GM21723 (cell line): Measurements from ENCODE around the gene UBALD1.
"Not testable (repeated sequence)": the region's sequence is repeated elsewhere in the genome, so short reads cannot be mapped to it uniquely, and the experiment has no call there.

Source experiments
- ATAC-seq: cut with Tn5 transposase; IDR thresholded peaks from one replicate; pipeline ENCODE4 v1.9.1; 2021; ENCODE audit warnings: mild to moderate bottlenecking, moderate library complexity; ENCODE audit not compliant: unreplicated experiment

UBALD1 gene

GRCh38 chr16:4599037-4599436 lies 15.7 kb downstream of the UBALD1 start:
- ATAC-seq = no peak

- ATAC-seq = no peak
Observed at GRCh38 chr16:4597174-4597573, 17.5 kb downstream of the UBALD1 start.

GRCh38 chr16:4594433-4595410 lies 20.0 kb downstream of the UBALD1 start:
- ATAC-seq = no peak

GRCh38 chr16:4593086-4593485 lies 21.6 kb downstream of the UBALD1 start:
- ATAC-seq = no peak

GRCh38 chr16:4591706-4592470 lies 22.8 kb downstream of the UBALD1 start:
- no peak for ATAC-seq

- ATAC-seq = no peak
Observed at GRCh38 chr16:4591191-4591590, 23.5 kb downstream of the UBALD1 start.

GRCh38 chr16:4588961-4589360 lies 25.7 kb downstream of the UBALD1 start:
- ATAC-seq = no peak

- ATAC-seq = no peak
Observed at GRCh38 chr16:4588386-4588785, 26.3 kb downstream of the UBALD1 start.

GRCh38 chr16:4586291-4586690 lies 28.4 kb downstream of the UBALD1 start:
- ATAC-seq = no peak

GRCh38 chr16:4583906-4584305 lies 30.8 kb downstream of the UBALD1 start:
- ATAC-seq = no peak

GRCh38 chr16:4580250-4580649 lies 34.4 kb downstream of the UBALD1 start:
- ATAC-seq = no peak

GRCh38 chr16:4578961-4579530 lies 35.6 kb downstream of the UBALD1 start:
- no peak for ATAC-seq

GRCh38 chr16:4576008-4576407 lies 38.7 kb downstream of the UBALD1 start:
- no peak for ATAC-seq

GRCh38 chr16:4574919-4575705 lies 39.6 kb downstream of the UBALD1 start:
- no peak for ATAC-seq

- ATAC-seq = not testable (repeated sequence)
Observed at GRCh38 chr16:4573926-4574325, 40.8 kb downstream of the UBALD1 start.

- no peak for ATAC-seq
Observed at GRCh38 chr16:4572715-4573114, 42.0 kb downstream of the UBALD1 start.

GRCh38 chr16:4570688-4571321 lies 43.9 kb downstream of the UBALD1 start:
- ATAC-seq = no peak

- ATAC-seq = no peak
Observed at GRCh38 chr16:4570086-4570485, 44.6 kb downstream of the UBALD1 start.

GRCh38 chr16:4566144-4566543 lies 48.5 kb downstream of the UBALD1 start:
- ATAC-seq = no peak

- ATAC-seq = no peak
Observed at GRCh38 chr16:4564661-4565267, 49.9 kb downstream of the UBALD1 start.
